Cortex of kidney (tissue), 1 donor: Measurements from ENCODE around the gene POU2F3.

Experiments used
- DNase-seq: peaks from one replicate; lab custom pipeline; 2025; lab: John Stamatoyannopoulos, UW

Gene POU2F3

DNA sequence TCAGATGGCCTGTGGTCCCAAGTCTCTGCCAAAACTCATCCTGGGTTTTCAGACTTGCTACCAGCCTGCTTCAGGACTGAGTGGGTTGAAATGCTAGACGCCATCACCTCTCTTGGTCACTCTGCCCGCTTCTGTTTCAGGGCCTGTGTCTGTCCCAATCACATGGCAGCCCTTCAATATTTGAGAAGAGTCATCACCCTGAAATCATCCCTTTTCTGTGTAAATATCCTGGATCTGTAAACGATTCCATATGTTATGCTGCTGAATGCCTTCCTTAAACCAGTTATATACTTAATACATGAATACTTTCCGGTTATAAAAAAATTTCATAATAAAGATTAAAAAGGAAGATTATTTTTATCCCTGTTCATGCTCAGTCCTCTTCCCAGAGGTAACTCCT lies 45.3 kb downstream of the POU2F3 start:
- DNase-seq: no peak

DNA sequence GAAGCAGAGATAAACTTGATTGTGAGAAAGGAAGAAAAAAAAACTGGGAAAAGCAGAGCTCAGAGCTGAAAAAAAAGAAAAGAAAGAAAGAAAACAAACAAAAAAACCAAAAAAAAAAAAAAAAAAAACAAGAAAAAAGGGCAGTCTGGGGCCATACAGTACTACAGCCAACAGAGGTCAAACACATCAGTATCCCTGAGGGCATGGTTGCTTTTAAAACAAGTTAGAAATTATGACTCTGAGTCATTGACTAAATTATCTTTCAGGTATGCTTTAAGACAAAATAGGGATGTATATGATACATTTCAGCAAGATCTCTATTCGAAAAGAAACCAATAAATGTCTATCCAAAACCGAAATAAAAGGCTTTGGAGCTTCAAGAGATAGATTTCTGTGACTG lies 48.1 kb downstream of the POU2F3 start:
- DNase-seq: no peak

DNA sequence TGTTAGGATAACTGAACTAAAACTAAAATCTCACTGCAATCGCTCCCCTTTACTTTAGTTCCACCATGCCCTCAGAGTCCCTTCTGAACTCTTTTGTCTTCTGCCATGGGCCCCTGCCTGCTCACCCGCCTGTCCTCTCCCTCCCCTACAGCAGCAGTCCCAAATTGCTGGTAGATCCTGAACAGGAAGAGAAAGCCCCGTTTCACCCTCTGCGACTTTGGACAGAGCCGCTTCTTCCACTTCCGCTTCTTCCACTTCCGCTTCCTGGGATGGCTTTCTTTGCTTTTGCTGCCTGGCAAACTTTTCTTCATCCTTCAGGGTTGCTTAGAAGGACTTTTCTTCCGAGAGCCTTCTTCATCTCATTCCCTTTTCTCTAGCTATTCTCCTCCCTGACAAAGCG lies 49.5 kb downstream of the POU2F3 start:
- DNase-seq: no peak

DNA sequence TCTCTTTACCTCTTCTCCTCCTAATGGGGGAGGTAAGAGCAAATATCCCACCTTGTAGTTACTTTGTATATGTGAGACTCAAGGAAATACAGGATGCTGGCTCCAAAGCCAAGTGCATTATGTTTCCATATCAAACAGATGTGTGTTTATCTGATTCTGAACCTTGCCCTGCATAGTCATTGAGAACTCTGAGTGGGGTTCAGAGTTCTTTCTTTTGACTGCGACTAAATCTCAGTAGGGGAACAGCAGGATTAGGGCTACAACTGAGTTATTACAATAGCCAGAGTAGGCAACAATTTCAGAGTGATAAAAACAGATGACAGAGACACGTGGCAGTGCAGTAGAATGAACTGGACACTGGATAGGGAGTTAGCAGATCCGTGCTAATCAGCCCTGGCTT lies 51.0 kb downstream of the POU2F3 start:
- no peak for DNase-seq

DNA sequence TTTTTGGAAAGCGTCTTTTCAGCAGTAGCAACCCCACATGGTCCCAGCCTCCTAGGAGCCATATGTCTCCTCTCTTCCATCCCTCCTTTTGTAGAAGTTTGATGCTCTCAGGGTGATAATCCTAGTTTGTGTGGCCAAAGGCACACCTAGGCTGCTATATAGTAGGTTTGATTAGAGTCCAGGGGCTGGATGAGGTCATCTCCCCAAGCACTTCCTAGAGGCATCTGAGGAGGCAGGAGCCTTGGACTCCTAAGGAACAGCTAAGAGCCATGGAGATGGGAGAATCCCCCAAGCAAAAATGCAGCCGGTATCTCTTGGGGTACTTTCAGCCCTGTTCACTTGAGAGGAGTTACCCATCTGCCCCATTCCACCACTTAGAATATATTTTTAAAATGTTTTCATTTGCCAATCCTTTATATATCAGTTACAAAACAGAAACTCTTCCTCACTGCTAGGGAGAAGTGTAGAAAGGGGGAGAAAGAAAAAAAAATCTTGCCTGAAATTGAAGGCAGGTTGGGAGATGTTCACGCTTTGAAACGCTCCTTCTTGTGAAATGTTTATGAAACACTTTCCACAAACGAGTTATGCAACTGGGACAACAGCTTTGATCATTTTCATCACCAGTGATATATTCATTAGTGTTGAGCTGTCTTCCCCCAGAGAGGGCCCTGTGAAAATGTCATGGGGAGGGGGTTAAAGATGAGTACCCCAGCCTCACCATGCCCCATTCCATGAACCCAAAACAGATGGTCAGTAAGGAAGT lies 53.3 kb downstream of the POU2F3 start:
- no peak for DNase-seq

DNA sequence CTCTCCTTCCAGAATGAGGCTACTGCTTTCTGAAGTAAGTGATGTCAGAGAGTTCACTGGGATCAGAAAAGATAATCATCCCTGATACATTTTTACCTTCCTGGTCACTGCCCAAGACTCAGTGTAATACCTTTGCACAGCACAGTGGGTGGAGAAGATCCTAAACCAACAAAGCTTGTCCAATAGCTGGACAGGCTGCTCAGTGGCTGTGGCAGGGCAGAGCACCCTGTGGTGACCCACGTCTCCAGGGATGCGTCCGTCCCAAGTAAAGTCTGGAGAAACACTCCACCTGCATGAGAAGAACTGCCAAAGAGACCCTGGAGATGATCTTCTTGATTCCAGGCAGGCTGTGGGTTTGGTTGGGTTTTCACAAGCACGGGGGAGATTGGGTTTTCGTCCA lies 54.2 kb downstream of the POU2F3 start:
- no peak for DNase-seq

DNA sequence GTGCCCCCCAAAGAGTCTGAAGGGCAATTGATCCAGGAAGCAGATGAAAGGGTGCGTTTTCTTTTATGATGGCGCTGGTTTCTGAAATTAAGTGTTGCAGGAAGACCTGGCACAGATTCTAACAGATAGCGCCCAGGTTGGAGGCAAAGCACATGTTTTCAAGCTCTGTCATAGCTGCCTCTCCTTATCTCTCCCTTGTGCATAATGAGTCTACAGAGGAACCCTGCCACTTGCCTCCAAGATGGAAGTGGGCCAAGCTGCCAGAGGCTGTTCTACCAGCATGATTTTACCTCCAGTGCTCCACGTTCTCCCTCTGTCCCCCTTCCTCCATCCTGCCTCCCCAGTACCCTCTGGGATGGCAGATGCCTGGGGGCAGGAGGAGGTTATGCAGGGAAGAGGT lies 55.2 kb downstream of the POU2F3 start:
- DNase-seq: no peak

DNA sequence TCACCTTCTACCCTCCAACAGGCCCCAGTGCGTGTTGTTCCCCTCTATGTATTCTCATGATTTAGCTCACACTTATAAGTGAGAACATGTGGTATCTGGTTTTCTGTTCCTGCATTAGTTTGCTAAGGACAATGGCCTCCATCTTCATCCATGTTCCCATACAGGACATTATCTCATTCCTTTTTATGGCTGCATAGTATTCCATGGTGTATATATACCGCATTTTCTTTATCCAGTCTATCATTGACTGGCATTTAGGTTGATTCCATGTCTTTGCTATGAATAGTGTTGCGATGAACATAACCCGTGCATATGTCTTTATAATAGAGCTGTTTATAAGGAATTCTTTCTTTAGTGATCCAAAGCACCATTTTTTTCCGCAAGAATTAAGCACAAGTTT lies 56.6 kb downstream of the POU2F3 start:
- no peak for DNase-seq

DNA sequence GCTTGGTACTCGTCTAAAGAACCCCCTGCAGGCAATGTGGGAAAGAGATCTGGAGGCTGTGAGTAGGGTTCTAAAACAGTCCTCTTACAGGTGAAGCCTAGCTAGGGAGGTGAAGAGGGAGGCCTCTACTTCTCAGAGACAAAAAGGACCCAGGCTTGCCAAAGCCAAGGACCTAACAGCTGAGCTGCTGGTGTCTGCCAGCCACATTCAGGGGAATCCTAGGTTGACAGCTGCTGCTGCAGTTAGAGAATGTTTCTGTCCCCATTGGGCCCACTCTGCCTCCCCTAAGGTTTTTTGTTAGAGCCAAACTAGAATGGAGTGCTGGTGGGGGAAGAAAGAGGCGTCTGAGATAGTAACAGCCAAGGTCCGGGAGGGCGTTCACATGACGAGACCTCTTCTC lies 58.5 kb downstream of the POU2F3 start:
- no peak for DNase-seq

DNA sequence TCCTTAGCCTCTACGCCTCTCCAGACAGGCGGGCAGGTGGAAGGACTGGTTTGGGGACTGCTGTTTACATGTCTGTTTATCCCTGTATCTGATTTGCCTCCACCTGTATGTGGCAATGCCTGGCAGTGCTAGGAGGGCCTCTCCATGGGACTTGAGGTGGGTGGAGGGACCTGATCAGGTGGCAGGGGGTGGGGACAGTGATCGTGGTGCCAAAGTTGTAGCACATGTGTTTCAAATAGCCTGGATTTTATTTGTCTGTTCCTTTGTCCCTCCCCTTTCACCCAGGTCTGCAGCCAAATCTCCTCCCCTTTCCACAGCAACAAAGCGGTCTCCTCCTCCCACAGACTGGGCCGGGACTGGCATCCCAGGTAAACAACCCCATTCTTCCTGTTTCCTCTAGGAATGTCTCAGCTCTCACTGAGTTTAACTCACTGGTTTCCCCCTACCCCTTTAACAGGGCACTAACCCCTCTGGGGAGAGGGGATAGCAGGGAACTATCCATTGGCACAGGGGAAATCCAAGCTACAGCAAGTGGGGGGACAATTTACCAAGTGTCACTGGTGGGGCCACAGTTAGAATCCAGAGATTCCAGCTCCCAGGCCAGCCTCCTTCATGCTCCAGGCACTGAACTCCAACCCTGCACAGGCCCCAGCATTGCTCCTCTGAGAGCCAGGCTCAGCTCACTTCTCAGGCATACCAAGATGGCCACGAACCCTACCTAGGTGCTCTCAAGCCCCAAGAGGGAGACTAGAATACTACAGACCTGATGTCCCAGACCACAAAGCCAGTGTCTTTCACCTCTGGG lies 62.3 kb downstream of the POU2F3 start:
- no peak for DNase-seq

DNA sequence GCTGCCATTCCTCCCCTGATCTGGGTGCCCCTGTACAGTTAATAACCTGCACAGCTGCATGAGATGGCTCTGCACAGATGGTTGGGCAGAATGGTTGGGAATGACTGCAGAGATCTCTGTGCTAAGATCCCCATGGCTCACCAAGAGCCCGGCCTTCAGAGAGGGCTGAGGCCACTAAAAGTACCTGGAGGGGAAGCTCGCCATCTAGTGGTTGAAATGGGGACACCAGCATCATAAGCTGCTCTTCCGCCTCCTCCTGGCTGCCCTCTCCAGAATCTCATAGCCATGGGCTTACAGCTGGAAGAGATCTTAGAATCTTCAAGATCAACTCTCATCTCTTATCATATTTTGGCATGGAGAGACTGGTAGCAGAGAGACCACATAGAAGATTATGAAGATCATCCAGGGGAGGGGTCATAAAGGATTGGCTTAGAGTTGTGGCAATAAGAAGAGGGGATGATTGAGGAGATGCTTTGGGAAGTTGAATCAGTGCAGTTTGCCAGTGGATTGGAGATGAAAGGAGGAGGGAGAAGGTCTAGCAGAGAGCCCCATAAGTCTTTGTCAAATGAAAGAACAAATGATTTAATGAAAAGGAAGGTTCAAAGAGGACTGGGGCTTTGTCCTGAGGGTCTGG lies 63.2 kb downstream of the POU2F3 start:
- no peak for DNase-seq

DNA sequence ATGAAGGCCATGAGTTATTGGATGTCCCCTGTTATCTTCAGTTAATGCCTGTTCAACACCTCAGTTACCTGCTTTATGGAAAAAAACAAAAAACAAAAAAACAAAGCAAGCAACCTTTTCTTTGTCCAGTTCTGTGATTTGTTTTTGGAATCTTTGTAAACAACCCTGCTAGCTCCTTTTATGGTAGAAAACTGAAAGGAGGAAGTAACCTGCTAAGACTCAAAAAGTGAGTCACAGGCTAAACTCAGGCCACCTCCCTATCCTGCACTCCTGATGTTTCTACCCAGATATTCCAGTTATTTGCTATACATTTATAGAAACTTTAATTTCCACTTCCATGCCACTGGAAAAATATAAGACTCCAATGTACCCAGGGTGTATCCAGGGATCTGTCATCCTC lies 64.6 kb downstream of the POU2F3 start:
- DNase-seq: no peak

DNA sequence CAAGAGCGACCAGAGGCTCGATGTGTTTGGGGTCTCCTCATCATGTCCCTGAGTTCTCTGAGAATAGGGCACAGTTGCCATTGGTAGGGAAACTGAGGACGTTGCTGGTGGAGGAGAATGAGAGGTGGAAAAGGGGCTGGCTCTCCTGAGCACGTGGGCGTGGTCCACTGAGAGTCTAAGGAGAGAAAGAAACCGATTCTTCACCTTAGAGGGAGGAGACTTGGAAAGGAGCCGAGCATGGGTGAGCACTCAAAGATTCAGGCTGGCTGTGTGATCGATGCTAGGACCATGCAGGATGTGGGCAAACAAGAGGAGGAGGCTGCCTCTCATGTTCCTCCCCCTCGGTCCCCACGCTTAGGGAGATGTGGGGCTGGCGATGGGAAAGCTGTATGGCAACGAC lies 65.3 kb downstream of the POU2F3 start:
- DNase-seq: no peak

DNA sequence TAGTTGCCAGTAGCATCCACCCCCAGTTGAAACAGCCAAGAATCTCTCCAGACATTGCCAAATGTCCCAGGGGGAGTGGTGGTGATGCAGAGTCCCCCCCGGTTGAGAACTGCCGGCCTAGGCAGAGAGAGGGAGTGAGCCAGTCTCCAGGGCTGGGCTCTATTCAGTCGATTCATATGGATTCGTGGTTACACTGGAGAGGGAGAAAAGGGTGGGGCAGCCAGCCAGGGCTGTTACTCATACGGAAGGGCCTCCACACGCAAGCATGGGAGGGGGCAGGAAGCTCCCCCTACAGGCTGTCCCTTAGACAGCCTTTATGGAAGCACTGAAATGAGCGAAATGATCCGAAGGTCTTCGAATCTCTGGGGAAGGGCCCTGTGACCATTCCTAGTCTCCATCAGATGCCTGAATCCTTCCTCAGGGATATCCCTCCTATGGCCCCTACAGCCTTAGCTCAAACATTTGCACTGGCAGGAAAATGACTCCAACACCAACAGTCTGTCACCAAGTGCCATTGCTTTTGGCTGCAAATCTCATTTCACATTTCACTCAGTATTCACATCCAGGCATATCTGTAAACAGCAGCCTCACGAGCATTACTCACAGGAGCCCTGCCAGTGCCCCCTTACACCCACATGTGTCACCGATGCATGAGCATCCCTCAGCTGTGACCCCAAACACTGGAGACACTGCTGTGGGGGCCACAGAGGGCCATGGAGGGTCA lies 66.7 kb downstream of the POU2F3 start:
- DNase-seq: no peak

DNA sequence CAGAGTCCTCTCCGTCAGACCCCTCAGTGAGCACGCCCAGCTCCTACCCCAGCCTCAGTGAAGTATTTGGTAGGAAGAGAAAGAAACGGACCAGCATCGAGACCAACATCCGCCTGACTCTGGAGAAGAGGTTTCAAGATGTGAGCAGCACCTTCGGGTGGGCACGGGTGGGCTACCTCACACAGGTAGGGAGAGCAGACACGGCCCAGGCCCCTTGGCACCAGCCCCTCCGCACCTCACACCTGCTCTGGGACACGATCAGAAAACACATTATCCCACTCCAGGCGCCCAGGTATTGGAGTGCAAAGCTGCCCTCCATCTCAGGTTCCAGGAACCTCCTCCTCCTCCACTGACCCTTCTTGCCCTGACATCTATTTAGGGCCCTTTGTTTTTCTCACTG lies 67.5 kb downstream of the POU2F3 start:
- no peak for DNase-seq

DNA sequence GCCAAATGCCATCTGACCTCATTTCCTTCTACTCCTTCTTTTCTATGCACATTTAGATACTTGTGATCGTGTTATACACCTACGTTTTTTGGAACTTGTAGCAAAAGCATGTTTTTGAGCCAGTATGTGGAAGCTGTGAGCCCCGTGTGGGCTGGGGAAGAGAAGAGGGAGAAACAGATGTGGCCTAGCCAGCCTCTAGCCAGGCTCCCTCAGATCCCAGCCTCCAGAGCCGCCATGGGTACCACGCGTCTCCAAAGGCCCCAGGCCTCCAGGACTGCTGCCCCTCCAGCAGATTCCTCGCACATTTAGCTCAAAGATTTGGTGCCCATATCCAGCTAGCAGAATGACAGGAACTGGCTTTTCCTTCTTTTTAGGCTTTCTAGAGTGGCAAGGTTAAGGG lies 68.1 kb downstream of the POU2F3 start:
- no peak for DNase-seq

DNA sequence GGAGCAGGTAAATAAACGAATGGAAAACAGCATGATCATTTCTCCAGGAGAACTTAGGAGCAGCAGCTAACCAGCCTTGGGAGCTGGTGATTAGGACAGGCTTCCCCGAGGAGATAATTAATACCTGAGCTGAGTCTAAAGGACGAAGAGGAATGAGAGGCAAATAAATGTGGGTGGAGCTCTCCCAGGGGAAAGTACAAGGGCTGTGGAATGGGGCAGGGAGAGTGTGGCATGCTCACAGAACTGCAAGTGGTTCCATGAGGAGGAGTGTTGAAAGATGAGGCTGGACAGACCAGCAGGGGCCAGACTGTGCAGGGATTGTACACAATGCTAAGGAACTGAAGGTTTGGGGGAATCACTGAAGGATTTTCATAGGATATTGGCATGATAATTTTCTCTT lies 70.9 kb downstream of the POU2F3 start:
- no peak for DNase-seq

DNA sequence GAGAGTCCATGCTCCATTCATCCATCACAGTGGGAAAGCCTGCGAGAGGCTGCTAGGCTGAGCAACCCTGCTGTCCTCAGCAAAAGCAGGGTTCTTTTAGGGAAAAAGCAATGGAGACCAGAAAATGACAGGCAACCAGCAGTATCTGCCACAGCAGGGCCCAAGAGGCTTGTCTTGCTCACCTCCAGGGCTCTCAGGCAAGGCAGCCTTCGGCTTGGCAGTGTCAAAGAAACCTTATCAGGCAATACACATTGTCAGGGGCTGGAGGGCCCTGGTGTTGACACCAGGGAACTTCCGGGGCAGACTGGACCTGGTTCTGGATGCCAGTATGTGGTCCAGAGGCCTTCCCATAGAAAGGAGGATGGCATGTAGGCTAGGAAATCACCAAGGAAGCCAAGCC lies 74.9 kb downstream of the POU2F3 start:
- no peak for DNase-seq

DNA sequence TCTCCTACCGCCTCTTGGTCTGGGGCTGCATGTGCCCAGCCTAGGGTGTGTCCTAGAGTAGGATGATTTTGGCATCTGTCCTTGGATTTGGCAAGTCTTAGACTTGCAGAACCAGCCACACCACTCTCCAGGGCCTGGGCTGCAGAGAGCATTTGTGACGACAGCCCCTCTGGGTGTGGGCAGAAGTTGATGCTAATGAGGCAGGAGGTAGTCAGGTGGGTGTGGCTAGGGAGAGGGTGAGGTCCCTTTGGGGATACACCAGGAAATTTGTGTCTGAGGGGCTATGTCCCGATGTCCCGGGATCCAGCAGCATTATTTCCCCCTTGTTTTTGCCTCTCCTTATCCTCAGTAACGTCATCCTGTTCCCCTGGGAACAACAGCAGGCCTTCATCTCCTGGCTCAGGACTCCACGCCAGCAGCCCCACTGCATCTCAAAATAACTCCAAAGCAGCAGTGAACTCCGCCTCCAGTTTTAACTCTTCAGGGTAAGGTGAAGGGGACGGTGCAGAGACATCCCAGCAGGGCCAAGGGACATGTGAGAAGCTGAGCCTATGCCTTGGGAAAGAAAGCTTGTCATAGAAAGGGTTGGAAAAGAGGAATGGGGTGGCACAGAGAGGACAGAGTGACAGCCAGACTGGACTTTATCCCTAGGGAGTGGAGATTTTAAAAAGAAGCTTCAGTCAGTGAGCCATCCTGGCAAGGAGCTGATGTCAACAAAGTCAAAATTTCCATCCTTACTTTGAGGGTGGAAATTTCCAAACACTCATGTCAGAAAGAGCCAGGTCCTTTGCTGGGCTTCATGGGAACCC lies 77.1 kb downstream of the POU2F3 start:
- DNase-seq: no peak

DNA sequence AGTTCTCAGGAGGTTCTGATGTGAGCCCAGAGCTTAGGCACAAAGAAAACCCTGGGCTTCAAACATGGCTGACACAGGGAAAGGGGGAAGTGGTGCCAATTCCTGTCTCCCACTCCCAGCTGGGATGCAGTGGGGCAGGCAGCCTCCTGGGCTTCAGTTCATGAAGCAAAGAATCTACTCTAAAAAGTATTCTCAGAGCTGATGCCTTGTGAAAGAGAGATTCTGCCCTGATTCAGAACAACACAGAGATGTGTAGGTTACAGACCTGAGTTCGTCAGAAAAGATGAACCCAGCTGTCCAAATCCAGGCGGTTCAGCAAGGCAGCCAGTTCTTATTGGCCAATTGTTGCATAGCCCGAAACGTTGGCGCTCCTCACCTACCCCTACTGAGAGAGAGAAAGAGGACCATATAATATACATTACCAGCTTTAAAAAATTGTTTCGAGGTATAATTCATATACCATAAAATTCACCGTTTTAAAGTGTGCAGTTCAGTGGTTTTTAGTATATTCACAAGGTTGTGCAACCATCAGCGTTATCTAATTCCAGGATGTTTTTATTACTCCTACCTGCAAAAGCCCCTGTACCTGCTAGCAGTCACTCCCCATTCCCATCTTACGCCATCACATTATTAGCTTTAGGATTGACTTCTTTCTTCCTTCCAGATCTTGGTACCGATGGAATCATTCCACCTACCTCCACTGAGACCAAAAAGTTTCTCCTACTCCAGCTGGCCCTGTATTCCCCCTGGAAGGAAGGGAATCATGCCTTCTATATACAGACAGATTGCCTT lies 77.9 kb downstream of the POU2F3 start:
- no peak for DNase-seq

DNA sequence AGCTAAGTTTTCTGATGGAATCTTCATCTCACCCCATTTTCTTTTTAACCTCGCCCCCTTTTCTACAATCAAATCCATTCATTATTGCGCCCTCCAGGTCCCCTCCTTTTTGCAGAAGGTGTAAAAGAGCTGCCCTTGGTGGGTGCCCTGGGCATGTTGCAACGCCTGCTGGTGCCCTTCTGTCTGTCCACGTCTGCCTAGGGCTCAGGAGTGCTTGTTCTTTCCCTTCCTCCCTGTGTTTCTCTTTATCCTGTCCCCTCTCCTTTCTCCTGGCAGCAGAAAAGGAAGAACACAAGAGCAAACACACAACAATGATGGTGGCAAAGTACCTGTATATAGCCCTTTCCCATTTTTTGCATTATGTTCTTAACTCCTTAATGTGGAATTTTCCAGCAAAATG lies 79.0 kb downstream of the POU2F3 start:
- DNase-seq: no peak
